ENCODE results near the gene CLDND2.

CLDND2 gene

DNA sequence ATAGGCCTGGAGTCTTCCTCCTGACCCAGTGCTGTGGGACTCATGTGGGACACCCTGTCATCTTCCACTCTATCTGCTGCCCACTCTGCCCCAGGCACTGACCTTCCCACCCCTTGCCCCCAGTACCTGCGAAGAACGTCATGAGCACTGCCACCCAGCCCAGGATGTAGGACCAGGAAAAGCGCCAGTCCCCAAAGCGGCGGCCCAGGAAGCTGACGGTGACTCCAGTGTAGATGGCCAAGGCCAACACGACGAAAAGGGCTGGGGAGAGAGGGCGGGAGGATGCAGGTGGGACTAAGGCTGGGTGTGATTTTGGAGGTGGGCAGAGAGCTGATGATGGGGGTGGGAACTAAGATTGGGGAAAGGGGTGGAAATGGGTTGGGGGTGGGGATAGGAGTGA is 11.6 kb upstream of the CLDND2 start:
- no peak for DNase-seq

DNA sequence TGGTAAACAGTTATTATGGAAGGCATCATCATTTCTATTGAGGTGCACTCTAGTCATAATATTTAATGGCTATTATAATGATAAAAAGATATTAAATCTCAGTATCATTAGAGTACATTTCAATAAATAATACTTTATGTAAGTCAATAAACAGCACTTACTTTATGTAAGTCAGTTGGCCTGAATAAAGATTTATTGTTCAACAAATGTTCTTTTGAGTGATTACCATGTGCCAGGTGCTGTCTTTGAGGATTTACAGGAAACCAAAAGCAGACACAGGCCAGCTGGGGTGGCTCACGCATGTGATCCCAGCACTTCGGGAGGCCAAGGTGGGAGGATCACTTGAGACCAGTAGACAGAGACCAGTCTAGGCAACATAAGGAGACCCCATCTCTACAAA is 8.6 kb upstream of the CLDND2 start:
- DNase-seq = no peak

DNA sequence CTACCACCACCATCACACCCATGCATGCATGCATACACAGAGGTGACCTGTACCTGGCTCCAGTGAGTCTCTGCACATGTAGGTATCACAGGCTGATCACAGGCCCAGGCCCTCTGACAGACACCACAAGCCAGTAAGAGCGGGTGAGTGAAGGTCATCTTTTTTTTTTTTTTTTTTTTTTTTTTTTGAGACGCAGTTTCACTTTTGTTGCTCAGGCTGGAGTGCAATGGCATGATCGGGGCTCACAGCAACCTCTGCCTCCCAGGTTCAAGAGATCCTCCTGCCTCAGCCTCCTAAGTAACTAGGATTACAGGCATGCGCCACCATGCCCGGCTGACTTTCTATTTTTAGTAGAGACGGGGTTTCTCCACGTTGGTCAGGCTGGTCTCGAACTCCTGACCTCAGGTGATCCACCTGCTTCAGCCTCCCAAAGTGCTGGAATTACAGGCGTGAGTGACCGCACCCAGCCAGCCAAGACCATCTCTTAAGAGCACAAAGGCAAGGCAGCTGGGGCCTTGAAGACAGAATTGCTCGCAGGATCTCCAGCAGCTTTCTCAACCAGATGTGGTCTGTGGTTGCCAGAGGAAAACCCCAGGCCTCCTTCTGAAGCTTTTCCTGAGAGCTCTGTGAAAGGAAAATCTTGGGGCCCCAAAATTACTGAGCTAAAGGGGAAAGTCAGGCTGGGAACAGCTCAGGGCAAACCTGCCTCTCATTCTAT is 6.9 kb upstream of the CLDND2 start:
- no peak for DNase-seq

DNA sequence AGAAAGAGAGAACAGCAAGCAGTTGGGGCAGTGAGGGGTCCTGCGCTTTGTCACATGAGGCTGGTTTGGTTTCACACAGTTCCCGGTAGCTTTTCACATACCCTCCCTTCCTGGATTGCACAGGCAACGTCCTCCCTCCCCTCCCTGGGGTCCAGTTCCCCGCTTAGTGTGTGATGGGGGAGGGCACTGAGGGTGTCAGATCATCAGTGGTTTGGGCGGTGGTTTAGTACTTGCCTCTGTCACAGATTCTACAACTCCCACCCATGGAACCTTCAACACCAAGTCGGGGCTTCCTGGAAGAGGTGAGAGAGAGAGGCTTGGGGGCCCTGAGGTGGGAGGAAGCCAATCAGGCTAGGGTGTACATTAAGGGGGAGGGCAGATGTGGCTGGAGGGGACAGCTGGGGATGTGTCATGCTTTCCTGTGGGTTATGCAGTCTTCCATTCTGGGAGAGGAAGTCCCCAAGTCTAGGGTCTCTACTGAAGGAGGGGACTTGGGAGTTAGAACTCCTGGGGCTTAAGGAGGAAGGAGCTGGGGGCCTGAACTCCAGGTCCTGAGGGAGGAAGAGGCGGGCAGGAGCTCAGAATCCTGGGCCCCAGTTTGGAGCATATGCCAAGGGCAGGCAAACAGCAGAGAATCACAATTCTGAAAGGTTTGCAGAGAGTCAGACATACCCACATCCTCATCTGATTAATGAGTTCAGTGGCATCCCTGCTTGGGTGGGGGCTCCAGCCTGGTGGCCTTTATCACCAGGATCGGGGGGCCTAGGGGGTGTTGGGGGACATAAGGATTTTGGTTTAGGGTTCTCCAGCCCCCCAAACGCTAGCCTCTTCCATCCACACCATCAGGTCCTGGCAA is 4.1 kb upstream of the CLDND2 start, which contains the start of gene NKG7:
NKG7 (minus strand) TSS at position 6 of the 856 bp plus-strand sequence. CDS start 119 bp downstream, outside the sequence.
- no peak for DNase-seq

DNA sequence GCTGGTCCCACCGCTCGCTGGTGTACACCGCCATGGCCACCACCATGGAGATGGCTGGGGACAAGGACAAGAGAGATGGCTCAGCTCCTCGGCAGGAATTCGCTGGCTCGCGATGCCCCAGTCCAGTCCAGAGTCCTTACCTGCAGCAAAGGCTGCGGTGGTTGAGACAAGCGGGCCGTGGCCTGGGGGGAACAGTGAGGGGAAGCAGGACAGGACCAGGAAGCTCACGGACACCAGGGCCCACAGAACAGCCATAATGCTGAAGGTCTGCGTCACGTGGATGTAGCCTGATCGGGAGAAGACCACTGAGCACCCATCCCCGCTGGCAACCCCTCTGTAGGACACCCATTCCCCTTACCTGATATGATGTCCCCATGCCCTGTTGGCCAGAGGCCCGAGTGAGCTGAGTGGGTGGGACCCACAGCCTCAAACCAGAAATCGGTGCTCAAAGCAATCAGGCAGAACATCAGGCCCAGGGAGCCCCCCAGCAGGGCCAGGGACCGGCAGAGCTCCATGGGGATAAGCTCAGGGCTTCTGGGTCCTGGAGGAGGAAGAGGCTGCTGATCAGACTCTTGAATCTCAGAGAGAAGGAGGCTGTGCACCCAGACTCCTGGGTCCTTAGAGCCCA is 3.3 kb upstream of the CLDND2 start:
- no peak for DNase-seq

DNA sequence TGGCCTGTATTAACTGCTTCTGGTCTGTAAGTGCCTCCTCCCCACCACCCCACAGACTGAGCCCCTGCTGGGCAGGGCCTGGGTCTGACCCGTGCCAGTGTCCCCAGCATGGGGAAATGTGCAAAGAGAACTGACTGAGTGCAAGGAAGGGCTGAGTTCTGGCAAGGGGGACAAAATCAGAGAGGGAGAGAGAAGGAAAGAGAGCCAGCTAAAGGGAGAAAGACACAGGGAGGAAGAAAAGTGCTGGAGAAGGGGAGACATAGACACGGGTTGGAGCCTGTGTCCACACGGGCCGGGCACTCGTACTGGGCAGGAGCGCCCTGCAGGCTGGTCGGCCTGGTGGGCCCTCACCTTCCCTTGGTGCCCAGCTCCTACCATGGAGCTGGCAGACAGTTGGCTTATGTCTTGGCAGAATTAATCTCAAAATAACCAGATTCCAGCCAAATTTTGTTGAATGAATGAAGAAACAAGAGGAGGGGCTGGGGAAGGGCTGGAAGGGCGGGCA is 2.4 kb upstream of the CLDND2 start:
- no peak for DNase-seq

DNA sequence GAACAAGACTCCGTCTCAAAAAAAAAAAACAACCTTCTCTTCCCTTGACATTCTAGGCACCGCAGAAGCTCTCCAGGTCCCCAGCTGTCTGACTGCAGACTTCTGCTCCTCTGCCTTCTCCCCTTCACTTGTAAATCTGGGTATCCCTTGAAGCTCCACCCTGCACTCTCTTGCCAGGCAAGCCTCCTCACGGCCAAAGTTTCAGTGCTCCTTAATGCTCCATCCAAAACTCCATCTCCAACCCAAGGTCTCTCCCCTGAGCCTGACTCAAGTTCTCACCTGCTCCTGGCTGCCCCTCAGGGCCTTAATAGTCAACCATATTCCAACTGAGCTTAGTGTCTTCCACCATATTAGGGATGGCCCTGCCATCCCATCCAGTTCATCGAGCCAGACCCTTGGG is 1.4 kb upstream of the CLDND2 start:
- no peak for DNase-seq

DNA sequence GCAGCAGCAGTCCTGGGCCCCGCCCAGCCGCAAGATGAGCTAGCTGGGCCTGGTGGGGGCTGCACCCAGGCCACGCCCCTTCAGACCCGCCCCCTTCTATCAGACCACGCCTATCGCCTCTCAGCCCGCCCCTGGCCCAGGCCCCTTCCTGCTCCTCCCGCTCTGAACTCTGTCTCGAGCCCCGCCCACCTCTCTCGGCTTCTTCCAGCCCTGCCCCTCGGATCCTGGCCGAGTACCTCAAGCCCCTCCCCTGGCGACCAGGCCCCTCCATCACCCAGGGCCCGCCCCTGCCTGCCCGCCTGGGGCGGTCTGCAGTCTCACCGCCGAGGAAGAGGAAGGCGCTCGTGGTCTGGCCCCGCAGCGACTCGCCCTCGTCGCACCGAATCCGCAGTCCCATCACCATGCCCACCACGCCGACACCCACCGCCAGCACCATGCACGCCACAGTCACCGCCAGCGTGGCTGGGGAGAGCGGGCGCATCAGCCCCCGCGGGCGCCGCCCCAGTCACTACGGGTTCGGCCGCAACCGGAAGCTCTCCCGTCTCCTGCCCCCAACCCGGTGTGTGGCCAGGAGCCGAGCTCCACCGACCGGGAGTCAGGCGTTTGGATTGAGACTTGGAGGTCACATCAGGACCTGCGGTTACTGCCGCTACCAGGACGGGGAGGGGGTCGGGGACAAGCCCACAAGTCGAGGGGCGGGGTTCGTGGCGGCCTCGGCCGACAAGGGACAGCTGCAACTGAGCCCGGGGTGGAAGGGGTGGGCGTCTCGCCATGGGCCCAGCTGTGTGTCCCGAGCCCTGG is 1.0 kb downstream of the CLDND2 start:
- DNase-seq = peak; percentile 96

DNA sequence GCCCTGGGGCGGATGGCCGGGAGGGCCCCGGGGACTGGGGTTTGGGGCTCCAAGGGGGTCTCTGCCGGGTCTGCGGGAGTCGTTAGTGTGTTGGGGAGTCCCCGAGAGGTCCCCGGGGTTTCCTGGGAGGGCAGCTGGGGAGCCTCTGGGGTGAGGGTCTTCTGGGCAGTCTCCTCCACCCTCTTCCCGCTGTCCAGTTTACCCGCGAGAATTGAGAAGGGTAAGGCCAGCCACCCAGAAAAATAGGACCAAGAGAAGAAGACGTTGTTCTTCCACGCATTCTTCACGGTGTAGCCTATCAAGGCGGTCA is 1.6 kb downstream of the CLDND2 start:
- no peak for DNase-seq

DNA sequence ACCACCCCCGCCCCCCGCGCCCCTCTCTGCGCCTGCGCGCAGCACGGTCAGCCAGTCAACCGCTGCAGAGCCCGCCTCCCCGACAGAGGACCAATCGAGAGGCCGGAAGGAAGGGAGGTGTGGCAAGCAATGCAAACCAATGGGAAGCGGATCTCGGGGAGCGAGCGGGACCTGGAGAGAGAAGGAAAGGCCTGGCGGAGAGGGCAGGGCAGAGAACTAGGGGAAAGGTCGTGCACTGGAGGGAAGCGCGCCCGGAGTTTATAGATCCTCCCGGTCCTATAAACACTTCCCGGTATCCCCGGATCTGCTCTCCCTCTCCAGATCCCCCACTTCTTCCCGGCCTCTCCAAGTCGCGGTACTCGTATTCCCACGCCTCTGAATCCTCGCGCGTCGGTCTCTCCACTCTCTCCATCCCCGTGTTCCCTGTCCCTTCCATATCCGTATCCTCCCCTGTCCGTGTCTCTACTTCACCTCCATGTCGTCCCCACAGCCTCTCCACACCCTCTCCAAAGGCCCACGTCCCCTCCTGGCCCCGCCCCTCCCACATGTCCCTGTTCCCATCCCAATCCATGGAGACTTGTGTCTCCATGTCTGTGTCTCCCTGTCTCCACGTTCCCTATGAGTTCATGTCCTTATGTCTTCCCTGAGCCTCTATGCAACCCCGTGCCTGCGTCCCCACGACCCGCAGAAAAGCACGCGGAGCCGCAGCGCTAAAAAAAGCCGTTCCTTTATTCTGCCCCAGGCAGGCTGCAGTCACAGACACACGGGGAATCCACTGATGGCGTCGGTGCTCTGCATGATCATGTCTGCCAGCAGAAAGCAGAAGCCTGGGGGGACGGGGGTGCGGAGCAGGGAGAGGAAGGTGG is 2.2 kb downstream of the CLDND2 start:
- peak; percentile 89 for DNase-seq

DNA sequence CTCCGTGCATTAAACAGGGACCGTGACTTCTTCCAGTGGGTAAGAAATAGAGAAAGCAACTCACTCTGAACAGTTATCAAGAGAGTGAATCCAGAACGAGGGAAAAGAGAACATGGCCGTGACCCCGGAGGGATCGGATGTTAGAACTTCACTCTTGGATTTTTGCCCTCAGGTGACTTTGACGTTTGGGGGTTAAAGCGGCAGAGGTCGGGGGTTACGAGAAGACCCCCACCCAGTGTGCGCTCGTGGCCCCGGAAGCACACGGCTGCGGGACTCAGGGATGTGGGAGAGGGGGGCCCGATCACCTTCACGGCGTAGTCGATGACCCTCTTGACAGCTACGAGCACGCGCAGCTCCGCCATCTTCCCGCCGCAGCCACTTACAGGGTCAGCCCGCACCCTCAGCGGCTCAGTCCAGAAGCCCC is 2.8 kb downstream of the CLDND2 start, which contains the start of gene ETFB:
ETFB (minus strand) TSS at position 424 of the 424 bp plus-strand sequence; CDS start at position 362, 62 bp downstream.
- no peak for DNase-seq

DNA sequence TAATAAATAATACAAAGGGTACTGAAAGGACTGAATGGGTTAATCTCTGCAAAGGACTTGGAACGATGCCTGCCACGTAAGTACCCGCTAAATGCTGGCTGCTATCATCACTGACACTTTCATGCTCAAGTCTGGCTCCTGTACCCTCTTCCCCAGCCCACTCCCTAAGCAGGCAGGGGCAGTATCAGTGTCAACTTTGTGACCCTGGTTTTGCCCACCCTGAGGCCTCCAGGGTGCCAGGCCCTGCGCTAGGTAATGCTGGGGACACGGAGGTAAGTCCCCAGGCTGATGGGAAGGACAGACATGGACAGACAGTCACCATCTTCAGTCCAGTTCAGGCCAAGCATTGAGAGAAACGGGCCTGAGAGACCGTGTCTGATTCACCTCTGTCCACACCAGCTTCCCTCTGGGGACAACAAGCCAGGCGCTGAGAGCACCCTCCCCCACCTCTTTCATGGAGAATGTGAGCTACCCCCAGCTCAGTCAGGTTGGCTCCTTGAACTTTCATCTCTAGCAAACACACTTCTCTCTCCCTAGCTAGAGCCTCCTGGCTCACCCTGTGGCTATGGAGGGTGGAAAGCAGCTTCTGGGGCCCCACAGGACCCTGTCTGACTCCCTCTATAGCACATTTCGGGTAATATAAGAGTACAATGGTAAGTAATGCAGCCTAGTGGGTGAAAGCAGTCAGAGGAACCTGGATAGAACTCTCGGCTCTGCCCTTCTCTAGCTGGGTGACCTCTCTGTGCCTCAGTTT is 3.4 kb downstream of the CLDND2 start:
- no peak for DNase-seq

DNA sequence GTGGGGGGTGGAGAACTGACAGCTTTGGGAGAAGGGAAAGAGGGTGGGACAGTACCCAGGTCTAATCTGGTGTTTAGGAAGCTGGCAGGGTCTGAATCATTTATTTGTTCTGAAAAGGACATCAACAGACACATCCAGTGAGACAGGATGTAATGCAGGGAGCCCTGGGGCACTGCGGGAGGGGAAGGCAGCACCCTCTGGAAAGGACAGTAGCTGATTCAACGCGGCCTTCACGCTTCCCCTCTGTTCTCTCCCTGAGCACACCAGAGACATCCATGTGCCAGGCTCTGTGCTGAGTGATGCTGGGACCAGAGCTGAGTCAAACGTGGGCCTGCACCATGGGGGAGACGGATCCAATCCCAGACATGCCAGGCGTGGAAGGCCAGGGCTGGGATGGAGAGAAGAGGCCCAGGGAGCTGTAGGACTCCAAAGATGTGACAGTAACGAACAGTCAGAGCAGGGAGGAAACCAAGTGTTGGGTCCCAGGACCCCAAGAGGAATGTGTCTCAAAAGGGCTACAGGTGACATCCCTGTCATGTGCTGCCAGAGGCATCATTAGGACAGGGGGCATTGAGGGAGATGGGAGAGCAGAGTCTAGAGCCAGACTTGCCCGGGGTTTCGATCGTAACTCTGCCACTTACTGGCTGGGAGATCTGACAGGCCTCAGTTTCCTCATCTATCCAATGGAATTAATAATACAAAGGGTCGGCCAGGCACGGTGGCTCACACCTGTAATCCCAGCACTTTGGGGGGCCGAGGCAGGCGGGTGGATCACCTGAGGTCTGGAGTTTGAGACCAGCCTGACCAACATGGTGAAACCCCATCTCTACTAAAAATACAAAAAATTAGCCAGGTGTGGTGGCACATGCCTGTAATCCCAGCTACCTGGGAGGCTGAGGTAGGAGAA is 4.3 kb downstream of the CLDND2 start:
- no peak for DNase-seq

DNA sequence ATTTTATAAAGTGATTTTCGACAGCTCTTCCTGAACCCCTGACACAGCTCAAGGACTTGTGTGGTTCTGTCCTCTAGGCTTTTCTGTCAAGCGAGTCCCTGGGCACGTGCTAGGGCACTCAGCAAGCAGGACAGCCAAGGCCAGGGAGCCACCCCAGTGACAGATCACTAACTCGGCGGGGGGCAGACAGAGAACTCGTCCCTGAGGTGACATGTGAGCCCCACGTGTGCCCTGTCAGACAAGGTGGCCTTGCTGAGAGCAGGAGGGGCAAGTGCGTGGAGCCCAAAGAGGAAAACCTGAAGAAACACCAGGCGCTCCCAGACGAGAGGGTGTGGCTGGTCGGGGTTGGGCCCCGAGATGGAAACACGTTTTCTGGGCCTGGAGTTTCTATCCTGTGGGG is 7.6 kb downstream of the CLDND2 start:
- no peak for DNase-seq

DNA sequence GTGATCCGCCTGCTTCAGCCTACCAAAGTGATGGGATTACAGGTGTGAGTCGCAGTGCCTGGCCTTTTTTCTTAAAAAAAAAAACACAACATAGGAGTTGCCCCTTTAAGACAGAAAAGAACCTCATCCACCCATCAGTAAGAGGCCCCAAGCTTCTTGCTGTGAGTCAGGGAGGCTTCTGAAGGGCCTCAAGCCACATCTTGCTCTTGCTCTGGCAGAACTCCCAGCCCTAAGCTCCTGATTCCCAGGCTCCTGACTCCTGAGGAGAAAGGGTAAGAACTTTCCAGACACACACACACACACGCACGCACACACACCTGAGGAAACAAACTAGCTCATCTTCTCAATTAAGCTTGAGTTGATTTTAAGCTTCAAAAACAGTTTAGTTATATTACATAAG is 9.5 kb downstream of the CLDND2 start:
- DNase-seq = no peak

DNA sequence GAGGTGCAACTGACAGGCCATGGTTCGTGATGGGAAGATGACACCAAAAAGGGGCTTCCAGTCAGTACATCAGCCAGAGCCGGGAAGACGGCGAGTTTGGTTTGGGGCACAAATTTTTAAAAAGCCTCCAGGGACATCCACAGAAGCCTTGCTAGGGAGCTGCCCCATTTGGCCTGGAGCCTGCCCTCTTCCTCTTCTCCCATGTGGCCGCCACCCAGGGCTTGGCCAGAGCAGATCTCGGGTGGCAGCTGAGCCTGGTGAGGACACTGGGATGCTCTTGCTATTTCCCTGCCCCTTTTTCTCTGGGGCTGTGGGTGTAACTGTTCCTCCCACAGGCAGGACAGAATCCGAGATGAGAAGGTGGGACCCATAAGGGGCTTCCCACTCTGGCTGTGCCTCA is 10.9 kb downstream of the CLDND2 start:
- DNase-seq = no peak

DNA sequence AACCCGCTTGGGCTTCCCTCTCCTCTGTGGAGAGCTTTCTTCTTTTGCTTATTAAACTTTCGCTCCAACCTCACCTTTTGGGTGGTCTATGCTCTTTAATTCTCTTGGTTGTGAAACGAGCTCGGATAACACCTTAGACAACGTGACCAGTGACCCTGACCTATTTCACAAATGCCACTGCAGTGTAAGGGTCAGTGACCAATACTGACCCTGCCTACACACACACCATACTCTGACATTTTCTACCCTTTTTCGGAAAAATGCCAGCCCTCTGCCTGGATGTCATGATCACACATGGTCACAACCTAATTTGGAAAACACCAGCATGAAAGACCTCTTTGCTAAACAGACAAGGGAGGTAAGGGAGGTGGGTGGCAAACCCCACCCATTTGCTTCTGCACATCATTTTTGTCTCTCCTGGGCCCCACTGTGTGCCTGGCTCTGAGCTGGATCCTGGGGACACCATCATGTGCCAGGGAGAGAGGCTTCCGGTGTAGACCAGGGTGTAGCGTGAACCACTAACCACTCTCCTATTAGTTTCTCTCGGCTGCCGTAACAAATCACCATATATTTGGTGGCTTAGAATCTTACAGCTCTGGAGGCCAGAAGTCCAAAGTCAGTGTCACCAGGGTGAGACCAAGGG is 12.5 kb downstream of the CLDND2 start:
- no peak for DNase-seq

DNA sequence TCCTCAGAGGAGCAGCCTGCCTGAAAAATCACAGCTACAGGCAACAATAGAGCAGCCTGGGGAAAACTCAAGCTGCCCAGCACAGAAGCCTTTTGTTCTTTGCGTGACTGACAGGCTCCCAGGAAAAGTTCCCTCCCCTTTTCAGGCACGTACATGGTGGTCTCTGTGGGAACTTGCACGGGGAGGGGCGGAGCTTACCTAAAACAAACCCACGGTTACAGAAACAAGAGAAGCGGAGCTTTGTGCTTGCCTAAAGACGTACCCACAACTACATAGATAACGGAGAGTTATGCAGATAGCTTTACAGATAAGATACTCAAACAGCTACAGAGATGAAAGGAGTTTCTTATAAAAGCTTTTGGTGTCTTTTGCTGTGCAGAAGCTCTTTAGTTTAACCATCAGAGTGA is 14.1 kb downstream of the CLDND2 start:
- no peak for DNase-seq

DNA sequence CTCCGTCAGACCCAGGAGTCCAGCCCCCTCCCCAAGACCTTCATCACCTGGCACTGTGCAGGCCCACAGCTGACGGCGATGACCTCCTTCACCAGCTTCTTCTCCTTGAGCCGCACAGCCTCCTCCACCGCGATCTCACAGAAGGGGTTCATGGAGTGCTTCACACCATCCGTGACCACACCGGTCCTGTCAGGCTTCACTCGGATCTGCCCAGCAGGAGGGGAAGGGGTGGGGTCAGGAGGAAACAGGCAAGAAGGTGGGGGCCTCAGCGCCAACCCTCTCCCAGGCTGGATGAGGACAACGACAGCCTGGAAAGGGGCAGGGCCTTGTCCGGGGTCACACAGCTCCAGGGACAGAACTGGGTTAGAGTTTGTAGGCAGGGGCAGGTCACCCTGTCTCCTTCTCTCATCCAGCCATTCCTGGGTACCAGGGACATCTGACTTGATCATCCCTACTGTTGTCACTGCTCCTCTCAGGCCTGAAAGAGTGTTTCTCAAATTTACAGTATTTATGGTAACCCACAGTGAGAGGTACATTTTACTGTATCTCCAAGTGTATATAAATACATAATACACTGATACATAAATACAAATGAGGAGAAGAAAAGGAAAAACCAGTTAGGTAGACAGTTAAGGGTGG is 14.6 kb downstream of the CLDND2 start:
- no peak for DNase-seq
